DMS79 (cell line): ENCODE data around the gene CD8B2.
"Not testable (repeated sequence)": the region's sequence is repeated elsewhere in the genome, so short reads cannot be mapped to it uniquely, and the experiment has no call there.

ENCODE experiments used
- DNase-seq: peaks from one replicate; lab custom pipeline; 2025; lab: John Stamatoyannopoulos, UW

Gene CD8B2

DNA sequence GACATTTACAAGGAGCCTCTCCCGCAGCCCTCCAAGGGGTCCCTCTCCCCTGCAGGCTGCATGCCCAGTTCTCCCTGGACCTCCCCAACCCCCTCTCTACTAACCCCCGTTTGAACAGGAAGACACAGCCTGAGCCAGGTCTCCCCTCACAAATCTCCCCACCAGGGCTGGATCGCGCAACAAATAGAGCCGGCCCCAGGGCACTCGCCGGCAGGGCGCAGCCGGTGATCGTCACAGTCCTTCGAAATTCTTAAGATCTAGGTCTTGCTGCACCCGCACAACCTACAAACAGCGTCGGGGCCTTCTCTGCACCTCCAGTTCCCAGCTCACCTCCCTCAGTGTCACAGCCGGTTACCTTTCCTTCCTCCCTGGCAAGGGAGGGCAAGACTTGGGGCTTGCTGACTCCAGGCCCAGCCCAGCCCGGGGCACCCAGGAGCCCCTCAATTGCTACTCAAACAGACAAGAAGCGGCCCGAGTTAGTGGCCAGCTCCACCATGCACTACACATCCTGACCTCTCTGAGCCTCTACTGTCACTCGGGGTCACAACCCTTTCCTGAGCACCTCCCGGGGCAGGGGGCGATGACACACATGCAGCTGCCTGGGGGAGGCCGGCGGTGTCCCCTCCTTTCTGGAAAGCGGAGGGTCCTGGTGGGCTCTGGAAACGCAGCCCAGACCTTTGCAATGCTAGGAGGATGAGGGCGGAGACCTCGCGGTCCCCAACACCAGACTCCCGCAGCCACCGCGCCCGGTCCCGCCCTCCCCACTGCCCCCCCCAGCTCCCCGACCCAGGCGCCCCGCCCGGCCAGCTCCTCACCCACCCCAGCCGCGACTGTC is at the start of gene CD8B2:
TSS of gene CD8B2 (plus strand) at position 814 of the 835 bp plus-strand sequence. CDS start 63 bp downstream, outside the sequence.
- DNase-seq: not testable (repeated sequence)

DNA sequence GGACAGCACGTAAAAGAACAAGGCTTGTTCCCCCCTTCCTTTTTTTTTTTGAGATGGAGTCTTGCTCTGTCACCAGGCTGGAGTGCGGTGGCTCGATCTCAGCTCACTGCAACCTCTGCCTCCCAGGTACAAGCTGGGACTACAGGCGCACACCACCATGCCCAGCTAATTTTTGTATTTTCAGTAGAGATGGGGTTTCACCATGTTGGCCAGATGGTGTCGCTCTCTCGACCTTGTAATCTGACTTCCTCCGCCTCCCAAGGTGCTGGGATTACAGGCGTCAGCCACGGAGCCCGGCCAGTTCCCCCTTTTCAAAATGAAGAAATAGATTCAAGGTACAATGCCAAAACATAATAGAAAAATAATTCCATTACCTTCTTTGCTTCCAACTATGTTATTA is 25.3 kb upstream of the CD8B2 start:
- not testable (repeated sequence) for DNase-seq

DNA sequence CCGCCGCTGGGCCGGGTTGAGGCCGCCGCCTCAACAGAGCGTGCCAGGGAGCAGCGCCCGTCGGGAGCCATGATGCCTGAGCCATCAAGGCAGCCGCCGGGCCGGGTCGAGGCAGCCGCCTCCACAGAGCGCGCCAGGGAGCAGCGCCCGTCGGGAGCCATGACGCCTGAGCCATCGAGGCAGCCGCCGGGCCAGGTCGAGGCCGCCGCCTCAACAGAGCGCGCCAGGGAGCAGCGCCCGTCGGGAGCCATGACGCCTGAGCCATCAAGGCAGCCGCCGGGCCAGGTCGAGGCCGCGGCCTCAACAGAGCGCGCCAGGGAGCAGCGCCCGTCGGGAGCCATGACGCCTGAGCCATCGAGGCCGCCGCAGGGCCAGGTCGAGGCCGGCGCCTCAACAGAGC is 19.6 kb upstream of the CD8B2 start:
- not testable (repeated sequence) for DNase-seq

DNA sequence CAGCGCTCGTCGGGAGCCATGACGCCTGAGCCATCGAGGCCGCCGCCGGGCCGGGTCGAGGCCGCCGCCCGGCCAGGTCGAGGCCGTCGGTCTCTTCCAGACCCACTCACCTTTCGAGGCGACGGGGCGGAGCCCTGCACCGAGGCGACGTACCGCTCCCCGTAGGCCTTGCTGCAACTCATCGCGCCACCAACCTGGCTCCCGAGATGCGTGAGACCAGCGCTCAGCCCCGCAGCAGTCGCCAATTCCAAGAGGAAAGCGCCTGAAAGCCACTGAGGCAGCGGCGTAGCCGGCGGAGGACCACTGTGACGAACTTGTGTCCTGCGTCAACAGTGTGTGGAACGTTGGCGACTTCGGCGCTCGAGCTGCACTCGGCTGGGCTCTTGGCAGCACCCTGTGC is 19.1 kb upstream of the CD8B2 start, which contains the start of gene RGPD3:
TSS of gene RGPD3 (minus strand) at position 307 of the 400 bp plus-strand sequence. CDS start at position 182, 125 bp downstream.
- DNase-seq: not testable (repeated sequence)

DNA sequence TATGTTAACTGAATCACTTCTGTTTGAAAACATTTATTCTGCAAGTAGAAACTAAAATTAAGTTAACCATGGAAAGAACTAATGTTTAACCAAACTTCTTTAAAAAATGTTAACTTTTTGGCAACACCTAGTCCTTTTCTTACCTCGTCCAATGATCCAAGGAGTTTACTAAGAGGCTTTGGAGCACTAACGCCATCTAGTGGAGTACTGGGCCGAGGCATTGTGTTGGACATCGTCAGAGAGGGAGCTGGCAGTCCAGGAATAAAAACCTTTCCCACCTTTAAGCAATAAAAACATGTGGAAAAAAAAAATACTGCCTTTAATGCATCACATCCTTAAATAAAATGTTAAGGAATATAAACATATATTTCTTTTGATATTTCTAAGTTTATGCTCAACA is 16.5 kb upstream of the CD8B2 start:
- DNase-seq: not testable (repeated sequence)

DNA sequence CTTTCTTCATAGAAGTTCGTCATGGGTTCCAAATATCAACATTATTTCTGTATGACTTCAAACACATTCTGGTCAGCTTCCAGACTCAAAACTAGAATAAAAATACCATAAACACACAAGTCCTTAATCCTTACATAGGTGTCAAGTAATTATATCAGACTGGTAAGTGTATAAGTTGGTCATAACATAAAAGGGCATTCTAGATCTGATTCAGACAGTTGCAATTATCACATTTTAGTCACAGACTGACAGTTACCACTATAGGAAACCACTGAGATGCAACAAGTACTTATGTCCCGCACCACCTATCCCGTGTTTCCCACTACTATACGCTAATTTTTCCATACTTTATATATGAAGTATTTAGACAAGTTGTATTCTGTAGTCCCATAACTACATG is 9.5 kb upstream of the CD8B2 start:
- not testable (repeated sequence) for DNase-seq

DNA sequence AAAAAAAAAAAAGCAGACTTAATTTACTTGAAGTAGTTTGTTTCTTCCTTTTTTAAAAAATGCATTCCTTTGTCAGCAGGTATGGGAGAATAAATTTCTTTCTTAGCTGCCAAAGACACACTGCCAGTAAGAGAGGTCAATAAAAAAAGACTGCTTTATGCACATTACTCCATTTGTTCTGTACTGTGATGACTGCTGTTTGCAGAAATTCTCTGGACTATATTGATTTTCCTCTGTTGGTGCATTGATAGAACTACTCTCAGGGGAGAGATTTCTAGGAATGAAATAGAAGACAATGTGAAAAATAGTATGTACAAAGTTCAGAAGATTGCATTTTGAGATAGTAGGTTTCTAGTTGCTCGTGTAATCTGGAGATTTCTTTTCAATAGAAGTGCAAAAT is 7.6 kb upstream of the CD8B2 start:
- DNase-seq: not testable (repeated sequence)

DNA sequence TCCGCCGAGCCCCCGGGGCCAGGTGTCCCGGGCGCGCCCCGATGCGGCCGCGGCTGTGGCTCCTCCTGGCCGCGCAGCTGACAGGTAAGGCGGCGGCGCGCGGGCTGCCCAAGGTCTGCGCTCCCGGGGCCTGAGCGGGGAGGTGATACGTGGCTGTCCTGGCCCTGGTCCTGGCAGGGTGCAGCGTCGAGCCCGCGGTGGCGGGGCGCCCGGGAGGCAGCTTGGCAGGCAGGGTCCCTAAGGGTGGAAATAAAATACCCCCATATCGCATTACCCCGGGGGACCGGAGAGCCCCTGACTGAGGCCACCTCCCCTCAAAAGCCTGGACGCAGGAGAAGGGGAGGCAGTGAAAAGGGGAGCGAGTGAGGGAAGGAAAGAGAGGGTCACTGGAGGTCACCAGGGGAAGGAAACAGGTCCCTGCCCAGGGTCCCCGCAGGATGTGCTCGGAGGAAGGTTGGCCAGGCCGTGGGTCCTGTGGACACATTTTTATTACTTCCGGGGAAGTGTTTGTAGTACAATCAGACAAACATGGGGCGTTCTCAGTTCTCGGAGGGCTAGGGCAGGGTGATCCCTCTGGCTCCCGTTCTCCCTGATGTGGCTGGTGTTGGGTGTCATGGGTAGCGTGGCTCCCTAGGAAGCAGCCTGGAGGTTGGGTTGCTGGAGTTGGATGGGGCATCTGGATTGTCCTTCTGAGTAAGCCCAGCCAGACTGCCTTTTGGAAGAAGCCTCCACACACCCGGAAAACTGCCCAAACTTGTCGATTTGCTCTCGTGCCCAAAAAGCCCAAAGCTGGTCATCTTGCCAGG is 425 bp downstream of the CD8B2 start:
- DNase-seq: not testable (repeated sequence)

DNA sequence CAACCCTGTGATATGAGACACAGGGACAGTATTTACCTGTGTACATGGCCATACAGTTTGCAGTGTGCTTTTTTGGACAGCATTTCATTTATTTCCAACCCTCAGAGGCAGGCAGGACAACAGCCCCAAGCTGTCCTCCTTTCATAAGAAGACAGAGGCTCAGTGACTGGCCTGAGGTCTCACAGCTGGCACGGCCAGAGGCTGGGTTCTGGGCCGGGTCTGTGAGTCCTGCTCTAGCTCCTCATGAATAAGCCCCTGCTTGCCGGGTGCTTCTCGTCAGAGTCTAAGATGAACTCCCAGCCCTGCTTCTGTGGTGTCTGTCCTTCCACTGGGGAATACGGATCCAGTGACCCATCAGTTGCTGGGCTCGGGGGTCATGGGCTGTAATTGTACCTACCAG is 2.5 kb downstream of the CD8B2 start:
- DNase-seq: not testable (repeated sequence)

DNA sequence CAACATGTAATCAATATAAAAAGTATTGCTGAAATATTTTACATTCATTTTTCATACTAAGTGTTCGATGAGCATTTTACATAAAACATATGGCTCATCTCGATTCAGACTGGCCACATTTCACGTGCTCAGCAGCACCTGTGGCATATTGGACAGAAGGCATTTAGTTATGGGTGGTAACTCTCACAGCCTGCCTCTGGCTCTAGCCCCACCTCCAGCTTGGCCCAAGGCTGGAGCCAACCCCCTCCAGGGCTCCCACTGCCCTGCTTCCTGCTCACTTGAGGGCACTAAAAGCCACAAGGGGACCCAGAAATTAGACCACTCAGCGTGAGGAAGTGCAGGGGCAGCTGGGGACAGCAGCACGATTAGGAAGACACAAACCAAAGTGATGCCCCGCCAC is 5.2 kb downstream of the CD8B2 start:
- not testable (repeated sequence) for DNase-seq

DNA sequence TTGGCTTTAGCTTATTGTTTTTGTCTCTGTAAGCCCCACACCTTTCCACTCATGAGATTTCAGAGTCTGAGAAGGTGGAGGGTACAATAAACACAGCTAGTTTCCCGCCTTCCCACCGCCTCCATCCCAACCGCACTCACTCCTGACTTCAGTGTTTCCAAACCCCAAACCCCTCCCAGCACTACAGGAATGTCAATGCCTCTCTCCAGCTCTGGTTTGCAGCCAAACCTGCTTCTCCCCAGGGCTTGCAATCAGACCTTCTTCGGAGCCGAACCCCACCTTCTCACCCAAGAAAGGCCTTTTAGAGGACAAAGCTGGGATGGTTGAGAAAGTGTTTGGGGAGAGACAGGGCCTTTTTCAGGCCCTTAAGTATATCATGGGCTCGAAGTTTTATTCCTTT is 5.7 kb downstream of the CD8B2 start:
- DNase-seq: not testable (repeated sequence)

DNA sequence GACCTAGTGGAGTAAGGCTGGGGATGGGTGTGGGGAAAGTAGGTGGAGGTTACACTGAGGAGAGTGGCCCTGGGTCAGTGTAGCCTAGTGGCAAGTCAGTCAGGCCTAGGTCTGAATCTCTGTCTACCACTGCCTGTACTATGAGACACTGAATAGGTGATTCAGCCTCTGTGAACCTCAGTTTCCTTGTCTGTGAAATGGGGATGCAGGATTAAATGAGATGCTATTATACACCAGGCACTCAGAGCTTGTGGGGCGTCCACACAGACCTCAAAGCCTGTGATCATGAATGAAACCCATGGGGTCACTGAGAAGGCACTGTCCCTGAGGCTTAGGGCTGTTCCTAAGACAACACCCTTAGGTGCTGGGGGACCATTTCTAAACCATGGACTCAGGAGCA is 11.4 kb downstream of the CD8B2 start:
- DNase-seq: not testable (repeated sequence)

DNA sequence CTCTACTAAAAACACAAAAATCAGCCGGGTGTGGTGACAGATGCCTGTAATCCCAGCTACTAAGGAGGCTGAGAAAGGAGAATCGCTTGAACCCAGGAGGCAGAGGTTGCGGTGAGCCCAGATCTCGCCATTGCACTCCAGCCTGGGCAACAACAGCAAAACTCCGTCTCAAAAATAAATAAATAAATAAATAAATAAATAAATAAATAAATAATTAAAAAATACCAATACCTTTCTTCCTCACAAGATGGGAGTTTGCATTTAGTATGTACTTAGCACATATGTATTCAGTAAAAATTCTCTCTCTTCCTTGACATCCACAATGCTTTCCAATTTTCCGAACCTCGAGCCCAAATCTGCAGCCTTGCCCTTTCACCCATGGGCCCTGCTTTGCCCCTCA is 13.2 kb downstream of the CD8B2 start:
- not testable (repeated sequence) for DNase-seq

DNA sequence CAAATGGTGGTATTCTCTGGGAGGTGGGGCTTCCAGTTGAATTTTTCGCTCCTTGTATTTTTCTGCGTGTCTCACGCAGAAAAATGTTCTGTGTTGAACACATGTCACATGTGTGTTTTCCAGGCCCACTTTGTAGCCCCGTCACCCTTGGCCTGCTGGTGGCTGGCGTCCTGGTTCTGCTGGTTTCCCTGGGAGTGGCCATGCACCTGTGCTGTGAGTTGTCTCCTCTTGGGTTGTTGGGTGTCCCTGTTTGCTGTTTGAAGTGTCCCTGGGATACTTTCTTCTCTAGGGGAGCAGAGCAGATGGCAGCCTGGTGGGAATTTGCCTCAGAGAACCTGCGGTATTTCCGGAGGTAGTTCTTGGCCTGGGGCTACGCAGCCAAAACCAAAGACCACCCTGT is 15.2 kb downstream of the CD8B2 start:
- DNase-seq: not testable (repeated sequence)

DNA sequence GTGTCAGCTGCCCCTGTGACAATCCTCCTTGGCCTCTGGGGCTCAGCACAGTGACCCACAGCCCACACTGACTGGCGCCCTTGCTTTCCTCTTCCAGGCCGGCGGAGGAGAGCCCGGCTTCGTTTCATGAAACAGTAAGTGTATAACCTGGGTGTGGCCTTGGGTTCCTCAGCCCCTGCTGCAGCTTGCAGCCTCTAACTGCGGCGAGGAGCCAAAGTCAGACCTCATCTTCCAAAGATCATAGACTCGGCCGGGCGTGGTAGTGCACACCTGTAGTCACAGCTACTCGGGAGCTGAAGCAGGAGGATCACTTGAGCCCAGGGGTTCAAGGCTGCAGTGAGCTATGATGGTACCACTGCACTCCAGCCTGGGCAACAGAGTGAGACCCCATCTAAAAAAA is 17.0 kb downstream of the CD8B2 start:
- DNase-seq: not testable (repeated sequence)

DNA sequence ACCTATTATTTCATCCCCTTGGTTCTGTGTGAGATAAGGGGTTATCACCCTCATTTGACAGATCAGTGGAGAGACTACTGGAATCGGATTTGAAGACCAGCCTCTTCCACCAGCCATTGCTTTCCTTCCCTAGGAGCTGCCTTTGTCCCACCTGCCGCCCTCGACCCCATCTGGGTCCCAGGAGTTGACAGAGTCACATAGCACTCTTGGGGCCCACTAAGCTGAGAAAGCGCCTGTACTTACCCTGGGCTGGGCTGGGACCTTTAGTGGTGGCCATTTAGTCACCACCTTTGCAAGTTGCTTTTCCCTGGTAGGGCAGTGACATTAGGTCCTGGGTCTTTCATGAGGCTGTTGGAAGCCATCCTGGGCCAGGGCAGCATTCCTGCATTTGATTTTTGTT is 17.6 kb downstream of the CD8B2 start:
- not testable (repeated sequence) for DNase-seq

DNA sequence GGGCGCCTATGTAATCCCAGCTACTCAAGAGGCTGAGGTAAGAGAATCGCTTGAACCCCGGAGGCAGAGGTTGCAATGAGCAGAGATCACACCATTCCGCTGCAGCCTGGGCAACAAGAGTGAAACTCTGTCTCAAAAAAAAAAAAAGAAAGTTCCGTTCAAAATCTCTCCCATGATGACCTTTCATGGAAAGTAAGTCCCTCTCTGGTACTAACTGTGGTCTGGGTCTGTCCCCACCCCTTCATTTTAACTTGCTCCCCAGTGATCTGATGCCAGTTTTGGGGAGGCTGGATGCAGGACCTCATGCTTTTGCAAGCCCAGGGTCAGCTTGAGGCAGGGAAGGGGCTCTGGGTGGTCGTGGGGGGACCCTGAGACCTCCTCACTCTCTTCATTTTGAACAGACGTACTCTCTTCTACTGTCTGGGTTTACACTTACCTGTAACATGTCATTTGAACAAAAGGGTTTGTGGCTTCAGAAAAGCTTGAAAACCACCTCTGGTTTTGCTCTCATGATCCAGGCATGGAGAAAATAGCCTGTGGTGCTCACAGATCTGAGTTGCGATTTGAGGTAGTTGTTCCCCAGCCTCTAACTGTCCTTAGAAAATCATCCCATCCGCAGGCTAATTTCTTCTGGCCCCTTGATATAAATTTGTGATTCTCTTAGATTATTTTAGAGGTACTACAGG is 19.0 kb downstream of the CD8B2 start:
- DNase-seq: not testable (repeated sequence)

DNA sequence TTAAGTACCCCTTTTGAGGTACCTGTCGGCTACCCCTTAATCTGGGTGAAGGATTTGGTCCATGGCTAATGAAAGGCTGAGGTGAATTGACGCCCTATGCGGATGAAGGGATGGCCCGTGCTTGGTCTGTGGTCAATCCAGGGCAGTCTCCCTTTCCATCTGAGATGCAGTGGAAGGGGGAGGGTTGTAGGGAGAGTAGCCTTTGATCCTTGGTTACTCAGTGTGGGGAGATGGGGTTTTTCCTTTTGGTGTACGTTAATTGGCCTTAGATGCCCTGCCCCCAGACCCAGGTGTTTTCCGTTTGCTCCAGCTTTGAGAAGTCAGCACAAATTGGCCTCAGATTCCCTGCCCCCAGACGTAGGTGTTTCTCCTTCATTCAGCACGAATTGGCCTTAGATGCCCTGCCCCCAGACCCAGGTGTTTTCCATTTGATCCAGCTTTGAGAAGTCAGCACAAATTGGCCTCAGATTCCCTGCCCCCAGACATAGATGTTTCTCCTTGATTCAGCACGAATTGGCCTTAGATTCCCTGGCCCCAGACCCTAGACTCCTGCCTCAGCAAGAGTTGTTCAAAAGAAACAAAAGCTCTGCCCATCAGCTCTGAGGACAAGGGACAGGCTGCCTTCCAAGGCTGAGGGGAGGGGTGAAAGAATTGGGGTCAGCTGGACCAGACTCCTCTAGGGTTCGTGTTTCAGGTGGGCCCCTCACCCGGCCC is 21.7 kb downstream of the CD8B2 start:
- DNase-seq: not testable (repeated sequence)

DNA sequence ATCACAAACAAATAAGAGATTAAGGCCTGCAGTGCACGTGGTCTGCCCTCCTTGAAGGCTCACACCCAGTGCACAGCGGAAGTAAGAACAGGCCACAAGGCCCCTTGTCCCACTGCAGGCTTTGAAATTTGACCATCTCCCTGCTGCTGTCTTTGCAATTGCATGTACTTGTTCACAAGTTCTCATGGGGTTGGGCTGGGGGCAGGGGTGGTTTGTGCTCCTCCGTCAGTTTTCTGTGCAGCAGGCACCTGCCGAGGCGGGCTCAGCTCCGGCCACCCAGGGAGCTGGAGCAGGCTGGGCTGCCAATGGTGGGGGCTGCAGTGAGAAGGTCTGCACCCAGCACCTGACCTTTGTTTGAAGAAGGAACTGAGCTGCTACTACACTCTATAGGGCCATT is 22.2 kb downstream of the CD8B2 start:
- not testable (repeated sequence) for DNase-seq

DNA sequence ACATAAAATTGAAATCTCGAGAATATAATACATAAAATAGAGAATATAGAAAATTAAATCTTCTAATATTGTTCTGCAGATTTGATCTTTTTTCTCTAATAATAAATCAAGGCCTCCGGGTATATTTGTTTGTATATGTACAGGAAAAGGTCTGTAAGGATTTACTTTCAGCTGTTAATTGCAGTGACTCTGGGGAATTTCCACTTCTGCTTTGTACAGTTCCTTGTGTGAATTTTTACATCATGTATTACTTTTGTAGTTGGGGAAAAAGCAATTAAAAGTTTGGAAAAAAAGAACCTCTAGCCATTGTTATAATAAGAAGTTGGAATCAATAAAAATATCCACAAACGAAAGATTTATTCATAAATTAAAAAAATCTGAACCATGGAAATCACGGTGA is 23.6 kb downstream of the CD8B2 start:
- not testable (repeated sequence) for DNase-seq

DNA sequence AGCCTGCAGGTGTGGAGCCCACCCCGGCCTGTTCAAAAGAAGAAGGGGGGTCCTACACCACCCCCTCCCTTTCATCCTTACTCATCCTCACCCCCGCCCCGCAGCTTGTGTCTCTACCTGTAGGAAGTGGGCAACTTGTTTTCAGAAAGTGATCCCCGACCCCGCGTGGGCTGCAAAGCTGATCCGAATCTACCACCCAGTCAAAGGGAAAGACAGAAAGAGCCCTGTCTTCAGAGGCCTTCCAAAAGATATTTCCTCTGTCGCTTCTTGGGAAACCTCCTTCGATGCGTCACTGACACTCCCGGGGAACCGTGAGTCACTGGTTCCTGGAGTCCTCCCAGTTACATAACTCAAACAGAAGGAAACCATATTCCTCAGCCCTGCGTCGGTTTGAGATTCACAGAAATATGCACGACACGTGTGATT is 24.3 kb downstream of the CD8B2 start:
- not testable (repeated sequence) for DNase-seq
